ENCODE data around the gene ZMYND8. TPM values are rescaled to one million over a fixed set of nuclear protein-coding genes. Genes with fewer than 3 reads are reported as not detected.
"Not testable (repeated sequence)": the region's sequence is repeated elsewhere in the genome, so short reads cannot be mapped to it uniquely, and the experiment has no call there.

The ZMYND8 gene
- polyA plus RNA-seq, 1 donor: 18.6 TPM

DNA sequence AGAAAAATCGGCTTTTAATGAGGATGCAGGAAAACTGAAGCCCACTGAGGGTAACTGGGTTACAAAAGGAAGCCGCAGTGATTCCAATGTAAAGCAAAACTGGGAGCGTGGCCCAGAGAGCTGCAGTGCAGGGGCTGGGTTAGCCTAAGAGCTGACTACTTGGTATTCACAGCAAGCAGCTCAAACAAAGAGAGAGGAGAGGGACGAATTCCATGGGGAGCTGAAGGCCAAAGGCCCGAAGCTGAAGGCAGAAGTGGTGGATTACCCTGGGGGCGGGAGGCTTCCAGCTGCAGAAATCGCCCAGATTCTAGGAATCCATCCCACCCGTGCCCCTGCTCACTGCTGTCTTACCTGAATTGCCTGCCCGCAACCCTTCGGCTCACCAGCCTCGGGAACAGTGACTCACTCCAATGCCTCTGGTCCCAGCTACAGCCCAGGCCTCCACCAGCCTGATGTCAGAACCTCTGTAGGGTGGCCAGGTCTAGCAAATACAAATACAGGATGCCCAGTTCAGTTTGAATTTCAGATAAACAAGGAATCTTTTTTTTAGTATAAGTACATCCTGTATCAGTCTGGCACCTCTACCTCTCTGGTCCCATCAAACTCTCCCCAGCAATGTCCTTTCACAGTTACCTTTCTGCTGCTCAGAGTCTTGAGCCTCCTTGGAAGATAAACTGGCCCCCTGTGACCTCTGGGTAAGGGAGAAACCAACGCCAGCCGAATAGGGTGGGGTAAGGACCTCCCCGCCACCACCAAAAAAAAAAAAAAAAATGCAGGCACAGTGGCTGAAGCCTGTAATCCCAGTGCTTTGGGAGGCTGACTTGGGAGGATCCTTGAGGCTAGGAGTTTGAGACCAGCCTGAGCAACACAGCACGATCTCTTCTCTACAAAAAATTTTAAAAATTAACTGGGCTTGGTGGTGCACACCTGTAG, 14.6 kb upstream of the ZMYND8 start:
- DNase-seq: no peak

DNA sequence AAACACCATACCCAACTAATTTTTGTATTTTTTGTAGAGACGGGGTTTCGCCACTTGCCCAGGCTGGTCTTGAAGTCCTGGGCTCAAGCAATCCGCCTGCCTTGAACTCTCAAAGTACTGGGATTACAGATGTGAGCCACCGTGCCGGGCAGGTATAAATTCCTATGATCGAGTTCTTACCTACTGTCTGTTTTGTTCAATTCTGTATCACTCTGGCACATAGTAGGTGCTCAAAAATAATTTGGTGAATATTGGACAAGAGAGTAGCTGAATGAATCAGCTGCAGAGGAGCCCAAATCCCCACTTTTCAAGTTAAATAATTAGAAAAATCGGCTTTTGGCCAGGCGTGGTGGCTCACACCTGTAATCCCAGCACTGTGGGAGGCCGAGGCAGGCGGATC, 13.7 kb upstream of the ZMYND8 start:
- no peak for DNase-seq

- DNase-seq: no peak
These were observed 11.8 kb upstream of the ZMYND8 start for GRCh38 chr20:47368301-47368700.

DNA sequence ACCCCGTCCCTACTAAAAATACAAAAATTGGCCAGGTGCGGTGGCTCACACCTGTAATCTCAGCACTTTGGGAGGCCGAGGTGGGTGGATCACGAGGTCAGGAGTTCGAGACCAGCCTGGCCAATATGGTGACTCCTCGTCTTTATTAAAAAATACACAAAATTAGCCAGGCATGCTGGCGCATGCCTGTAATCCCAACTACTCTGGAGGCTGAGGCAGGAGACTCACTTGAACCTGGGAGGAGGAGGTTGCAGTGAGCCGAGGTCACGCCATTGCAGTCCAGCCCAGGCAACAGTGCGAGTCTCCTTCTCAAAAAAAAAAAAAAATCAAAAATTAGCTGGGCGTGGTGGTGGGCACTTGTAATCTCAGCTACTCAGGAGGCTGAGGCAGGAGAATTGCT, 9.8 kb upstream of the ZMYND8 start:
- DNase-seq: not testable (repeated sequence)

DNA sequence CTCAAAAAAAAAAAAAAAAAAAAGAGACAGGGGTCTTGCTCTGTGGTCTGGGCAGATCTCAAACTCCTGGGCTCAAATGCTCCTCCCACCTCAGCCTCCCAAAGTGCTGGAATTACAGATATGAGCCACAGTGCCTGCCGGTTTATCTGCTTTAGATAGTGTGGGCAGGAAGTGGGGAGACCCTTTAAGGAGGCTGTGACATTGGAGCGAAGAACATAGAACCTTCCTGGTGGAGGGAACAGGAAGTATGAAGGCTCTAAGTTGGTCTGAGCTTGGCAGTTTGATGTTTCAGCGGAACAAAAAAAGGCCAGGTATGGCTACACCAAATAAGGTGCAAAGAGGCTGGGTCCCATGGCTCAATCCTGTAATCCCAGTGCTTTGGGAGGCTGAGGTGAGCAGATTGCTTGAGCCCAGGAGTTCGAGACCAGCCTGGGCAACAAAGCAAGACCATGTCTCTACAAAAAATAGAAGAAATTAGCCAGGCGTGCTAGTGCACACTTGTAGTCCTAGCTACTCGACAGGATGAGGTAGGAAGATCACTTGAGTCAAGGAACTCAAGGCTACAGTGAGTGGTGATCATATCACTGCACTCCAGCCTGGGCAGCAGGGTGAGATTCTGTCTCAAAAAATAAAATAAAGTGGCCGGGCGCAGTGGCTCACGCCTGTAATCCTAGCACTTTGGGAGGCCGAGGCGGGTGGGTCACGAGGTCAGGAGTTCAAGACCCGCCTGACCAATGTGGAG, 8.7 kb upstream of the ZMYND8 start:
- no peak for DNase-seq

GRCh38 chr20:47362361-47363219, 6.1 kb upstream of the ZMYND8 start:
- no peak for DNase-seq

- no peak for DNase-seq
These were observed 4.8 kb upstream of the ZMYND8 start for GRCh38 chr20:47361057-47361915.

DNA sequence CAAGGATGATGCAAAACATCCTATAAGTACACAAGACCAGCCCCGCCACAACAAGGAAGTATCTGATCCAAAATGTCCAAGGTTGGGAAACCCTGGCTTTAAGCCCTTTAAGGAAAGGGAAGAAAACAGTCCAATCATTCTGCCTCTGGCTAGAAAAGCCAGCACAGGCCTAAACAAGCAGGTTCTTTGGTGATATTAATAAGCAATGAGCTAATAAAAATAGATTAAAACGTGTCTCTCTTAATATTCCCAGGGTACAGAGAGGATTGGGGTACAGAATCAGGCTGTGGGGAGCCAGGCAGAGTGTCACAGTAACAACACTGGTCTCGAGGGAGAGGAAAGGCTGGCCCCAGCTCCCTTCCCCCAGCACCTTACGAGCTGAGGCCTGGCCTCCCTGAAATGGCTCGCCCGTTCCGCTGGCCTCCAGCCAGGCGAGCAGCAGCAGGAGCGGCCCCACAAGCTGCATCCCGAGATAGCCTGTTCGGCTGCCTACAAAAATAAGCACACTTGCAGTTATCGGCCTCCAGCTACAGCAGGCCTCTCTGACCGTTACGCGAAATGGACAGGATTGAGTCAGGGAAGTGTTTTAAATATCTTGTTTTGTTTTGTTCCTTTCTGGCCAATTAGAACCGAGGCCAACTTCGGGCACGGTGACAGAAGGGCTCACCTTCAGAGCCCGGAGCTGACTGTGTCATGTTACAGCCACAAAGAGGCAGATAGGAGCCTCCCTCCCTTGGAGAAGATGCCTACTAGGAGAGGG, 4.0 kb upstream of the ZMYND8 start:
- DNase-seq: no peak

GRCh38 chr20:47359530-47360296, 3.2 kb upstream of the ZMYND8 start:
- DNase-seq: no peak

DNA sequence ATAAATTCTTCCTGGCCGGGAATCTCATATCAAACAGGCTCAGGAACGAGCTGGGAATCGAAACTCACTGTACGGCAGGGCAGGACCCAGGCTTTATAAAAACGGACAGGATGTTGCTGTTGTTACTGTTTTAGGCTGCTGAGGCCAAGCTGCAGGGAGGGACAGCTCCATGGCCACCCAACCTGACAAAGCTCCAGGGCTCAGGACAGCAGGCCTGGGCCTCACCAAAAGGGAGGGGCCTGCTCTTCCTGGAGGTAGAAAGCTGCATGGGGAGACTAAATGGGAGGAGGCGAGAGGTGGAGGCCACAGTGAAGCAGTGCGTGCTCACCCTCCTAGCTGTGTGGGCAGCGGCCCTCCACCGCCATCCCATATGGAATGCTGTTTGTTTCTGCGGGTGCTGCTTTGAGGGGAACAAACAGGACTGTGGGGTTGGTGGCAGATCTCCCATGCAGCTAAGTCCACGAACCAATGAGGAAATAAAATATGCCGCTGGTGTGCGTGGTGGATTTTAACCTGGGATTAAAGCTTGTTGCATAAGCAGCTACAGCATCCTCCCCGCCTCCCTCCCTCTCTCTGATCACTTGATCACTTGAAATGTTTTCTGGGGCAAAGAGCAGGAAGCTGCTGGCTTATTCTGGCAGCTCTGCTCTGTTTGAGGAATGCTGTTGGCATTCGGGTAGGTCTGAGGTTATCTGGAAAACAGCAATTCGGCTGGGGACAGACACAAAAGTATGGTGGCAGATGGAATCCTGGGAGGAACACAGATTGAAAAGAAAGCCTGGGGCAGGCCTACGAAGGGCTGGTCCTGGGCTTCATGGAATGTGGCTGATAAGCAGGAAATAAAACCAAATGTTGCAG, 2.4 kb upstream of the ZMYND8 start:
- DNase-seq: no peak

- no peak for DNase-seq
These were observed 1.7 kb upstream of the ZMYND8 start for GRCh38 chr20:47358039-47358671.

DNA sequence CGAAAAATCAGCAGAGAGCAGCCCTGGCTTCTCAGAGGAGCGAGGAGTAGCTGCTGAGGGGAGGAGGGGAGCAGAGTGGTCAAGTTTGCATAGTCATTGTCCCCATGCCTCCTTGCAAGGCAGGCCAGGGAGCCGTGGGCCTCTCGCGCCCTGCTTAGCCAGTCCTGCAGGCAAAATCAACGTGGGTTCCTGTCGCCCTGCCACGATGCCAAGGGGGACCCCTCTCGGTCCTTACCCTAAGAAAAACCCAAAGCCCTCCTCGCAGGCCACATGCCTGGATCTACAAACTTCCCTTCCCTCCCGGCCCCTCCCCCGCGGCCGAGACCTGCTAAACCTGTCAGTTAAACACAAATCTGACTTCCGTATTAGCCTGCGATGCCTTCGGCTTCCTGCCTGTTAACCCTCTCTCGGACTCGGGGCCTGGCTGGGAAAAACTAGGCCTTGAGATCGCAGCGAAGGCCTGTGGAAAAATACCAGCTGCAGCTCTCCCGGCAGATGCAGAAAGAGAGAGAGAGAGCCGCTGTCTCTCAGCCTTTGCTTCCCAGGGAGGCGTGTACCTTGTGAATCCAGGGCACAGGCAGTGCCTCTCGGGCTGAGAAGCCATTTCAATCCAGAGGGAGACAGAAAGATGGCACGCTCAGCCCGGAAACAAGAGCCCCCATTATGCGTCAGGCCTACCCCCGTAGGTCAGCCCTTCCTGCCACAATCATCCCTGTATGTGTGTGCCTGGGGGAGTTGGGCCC, 968 bp upstream of the ZMYND8 start:
- no peak for DNase-seq

DNA sequence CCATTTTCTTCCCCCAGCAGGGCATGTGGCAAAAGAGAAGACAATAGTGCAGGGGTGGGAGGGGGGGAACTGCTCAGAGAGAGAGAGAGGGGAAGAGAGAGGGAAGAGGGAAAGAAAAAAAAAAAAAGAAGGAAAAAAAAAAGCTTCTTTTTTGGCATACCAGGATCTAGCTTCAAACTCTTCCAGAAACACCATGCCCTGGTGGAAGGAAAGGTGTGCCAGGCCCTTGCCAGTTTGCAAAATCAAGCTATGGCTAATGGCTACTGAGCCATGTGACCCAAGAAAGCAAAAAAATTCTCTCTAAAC, 326 bp downstream of the ZMYND8 start:
- no peak for DNase-seq

DNA sequence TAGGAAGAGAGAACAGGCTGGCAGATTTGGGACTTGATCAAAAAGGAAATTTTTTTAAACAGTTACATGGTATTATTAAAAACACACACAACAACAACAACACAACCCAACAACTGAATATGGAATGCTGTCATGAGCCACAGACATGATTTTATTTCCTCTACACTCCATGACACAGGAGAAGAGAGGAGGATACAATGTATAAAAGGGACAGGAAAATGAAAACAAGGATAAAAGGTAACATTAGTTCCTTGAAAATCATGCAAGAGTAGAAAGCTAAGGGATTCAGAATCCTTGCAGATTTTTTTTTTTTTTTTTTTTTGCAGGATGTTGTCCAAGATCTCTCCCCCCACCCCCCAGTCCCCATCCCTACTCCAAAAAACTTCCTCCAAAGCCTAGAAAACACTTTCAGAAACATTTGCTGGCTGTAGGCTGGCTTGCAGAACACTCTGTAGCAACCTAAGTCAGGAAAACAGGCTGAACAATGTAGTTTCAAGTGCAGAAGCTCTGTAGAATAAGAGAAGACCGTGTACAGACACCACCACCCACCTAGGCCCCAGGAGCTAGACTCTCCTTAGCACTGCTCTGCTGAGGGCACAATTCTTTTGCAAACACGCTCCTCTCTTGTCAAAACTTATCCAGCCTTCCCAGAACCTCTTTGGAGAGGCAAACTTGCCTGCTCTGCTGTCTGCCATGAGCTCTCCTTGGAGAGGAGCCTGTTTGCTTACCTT, 845 bp downstream of the ZMYND8 start:
- DNase-seq: no peak

- no peak for DNase-seq
These were observed 1.6 kb downstream of the ZMYND8 start for GRCh38 chr20:47354714-47355488.

DNA sequence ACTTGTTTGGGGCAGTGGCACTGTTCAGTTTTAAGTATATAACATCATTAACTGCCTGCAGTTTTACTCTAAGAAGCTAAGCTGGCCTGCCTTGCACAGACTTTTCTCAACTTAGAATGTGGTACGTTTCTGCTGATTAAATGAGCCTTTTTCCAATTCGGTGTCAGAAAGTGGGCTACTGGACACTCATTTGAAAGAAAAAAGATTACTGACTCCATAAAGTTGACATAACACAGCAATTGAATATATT, 2.1 kb downstream of the ZMYND8 start:
- DNase-seq: no peak
